ENCODE results near the gene MZF1. TPM values are rescaled to one million over a fixed set of nuclear protein-coding genes. Genes with fewer than 3 reads are reported as not detected.

Gene MZF1
- polyA plus RNA-seq, 3 donors: 1.6 to 55.6 (median 1.7) TPM

DNA sequence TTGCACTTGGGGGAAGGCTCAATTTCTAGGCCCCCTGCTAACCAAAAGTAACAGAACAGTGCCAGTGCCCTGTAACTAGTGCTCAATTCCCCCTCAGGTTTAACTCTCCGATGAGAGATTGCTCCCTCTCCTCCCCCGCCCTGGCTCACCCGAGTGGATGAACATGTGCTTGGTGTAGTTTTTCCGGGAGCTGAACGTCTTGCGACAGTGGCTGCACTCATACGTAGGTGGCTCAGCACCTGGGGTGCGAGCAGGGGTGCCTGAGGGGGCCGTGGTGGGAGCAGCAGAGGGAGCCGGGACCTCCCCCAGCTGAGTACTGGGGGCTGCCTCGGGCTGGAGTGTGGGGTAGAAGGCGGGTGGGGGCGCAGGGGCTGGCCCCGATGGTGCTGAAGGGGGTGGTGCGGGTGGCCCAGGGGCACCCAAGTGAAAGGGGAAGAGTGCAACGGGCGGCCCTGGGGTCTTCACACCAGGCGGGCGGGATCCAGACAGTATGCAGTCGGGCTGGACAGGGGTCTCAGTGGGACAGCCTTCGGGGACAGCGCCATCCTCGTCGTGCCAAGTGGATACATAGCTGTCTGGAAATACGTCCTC lies 56.8 kb downstream of the MZF1 start:
- H3K27me3 ChIP-seq (ENCODE audit: control insufficient read depth in 2 of 2, insufficient read depth in 2 of 2, low read length in 2 of 2): no peaks in the 10 kb centered on the region
- H4K20me1 ChIP-seq (ENCODE audit: insufficient read depth, low read length): peaks cover 40% of the 10 kb centered on the region
- no peak overlapping the region for H3K27ac ChIP-seq (ENCODE audit: low read depth in 1 of 2, low read length in 2 of 2)
- peaks cover 44% of the 10 kb centered on the region for H3K79me2 ChIP-seq (ENCODE audit: insufficient read depth, low read length)
- H3K4me3 ChIP-seq (replicated peaks in 1 of 3; ENCODE audit: low read depth in 2 of 3, low read length in 3 of 3): no peak overlapping the region
- Mint-ChIP-seq H3K4me1 (peaks cover 41% of the 10 kb centered on the region), H3K4me3 (no peak overlapping the region), H3K27ac (no peak overlapping the region), H3K27me3 (ENCODE audit: low read depth in 3 of 3) (peaks cover 0 to 3% (median 0%) of the 10 kb centered on the region in 3 donors), H3K36me3 (peaks cover 19 to 26% of the 10 kb centered on the region in 2 donors), H3K9me3 (peaks cover 0 to 3% (median 0%) of the 10 kb centered on the region in 7 donors)
- WGBS (ENCODE audit: insufficient coverage): 98% methylated on average over 23 of the region's 25 CpGs
- peaks cover 17 to 20% of the 10 kb centered on the region in 2 donors for H3K36me3 ChIP-seq (replicated peaks in 1 of 2; ENCODE audit: control insufficient read depth in 1 of 2, insufficient read depth in 2 of 2, low read length in 2 of 2)
- peaks cover 35 to 42% of the 10 kb centered on the region in 2 donors for H3K4me1 ChIP-seq (ENCODE audit: control insufficient read depth in 1 of 2, insufficient read depth in 2 of 2, low read length in 2 of 2)
- H3K9me3 ChIP-seq (replicated peaks in 1 of 2; ENCODE audit: control insufficient read depth in 1 of 2, insufficient read depth in 1 of 2, low read length in 2 of 2): no peaks in the 10 kb centered on the region
- TF ChIP-seq, protein P1, sequence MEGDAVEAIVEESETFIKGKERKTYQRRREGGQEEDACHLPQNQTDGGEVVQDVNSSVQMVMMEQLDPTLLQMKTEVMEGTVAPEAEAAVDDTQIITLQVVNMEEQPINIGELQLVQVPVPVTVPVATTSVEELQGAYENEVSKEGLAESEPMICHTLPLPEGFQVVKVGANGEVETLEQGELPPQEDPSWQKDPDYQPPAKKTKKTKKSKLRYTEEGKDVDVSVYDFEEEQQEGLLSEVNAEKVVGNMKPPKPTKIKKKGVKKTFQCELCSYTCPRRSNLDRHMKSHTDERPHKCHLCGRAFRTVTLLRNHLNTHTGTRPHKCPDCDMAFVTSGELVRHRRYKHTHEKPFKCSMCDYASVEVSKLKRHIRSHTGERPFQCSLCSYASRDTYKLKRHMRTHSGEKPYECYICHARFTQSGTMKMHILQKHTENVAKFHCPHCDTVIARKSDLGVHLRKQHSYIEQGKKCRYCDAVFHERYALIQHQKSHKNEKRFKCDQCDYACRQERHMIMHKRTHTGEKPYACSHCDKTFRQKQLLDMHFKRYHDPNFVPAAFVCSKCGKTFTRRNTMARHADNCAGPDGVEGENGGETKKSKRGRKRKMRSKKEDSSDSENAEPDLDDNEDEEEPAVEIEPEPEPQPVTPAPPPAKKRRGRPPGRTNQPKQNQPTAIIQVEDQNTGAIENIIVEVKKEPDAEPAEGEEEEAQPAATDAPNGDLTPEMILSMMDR (IDR thresholded peaks at IDR 0.05): no peak
- H2AFZ ChIP-seq (ENCODE audit: insufficient read depth, low read depth, low read length, poor library complexity, severe bottlenecking): no peak overlapping the region
- DNase-seq: no peak
- intact Hi-C loops (cut with micrococcal nuclease): no loop called here
- H3K4me2 ChIP-seq (replicated peaks; ENCODE audit: extremely low read depth, low read length, poor library complexity, severe bottlenecking): no peak overlapping the region
- no peak overlapping the region for H3K9ac ChIP-seq (ENCODE audit: insufficient read depth, low read length, poor library complexity, severe bottlenecking)

DNA sequence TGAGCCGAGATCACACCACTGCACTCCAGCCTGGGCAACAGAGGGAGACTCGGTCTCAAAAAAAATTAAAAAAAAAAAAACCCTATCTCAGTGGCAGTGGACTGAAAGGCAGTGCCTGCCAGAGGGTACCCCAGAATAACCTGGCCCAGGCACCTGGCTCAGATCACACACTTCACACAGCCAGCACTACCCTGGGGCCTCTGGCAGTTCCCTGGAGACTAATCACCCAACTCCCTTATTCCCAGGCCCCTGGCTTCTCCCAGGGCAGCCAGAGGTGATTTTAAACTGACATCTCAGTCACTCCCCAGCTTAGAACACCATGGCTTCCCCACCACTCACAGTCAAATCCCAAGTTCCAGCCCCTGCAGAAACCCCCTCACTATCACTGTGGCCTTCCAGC lies 57.9 kb downstream of the MZF1 start:
- TF ChIP-seq, protein P1 (IDR thresholded peaks at IDR 0.05): no peak
- H3K4me1 Mint-ChIP-seq: peaks cover 37% of the 10 kb centered on the region
- H3K9me3 ChIP-seq (replicated peaks in 1 of 2; ENCODE audit: control insufficient read depth in 1 of 2, insufficient read depth in 1 of 2, low read length in 2 of 2): no peaks in the 10 kb centered on the region
- no peak overlapping the region for H3K27ac ChIP-seq (ENCODE audit: low read depth in 1 of 2, low read length in 2 of 2)
- peaks cover 44% of the 10 kb centered on the region for H3K79me2 ChIP-seq (ENCODE audit: insufficient read depth, low read length)
- peak overlapping the region in 3 of 7 donors; percentile 1 to 62 (median 4) for H3K27ac Mint-ChIP-seq
- peaks cover 28 to 38% of the 10 kb centered on the region in 2 donors for H3K4me1 ChIP-seq (ENCODE audit: control insufficient read depth in 1 of 2, insufficient read depth in 2 of 2, low read length in 2 of 2)
- no peak overlapping the region for H2AFZ ChIP-seq (ENCODE audit: insufficient read depth, low read depth, low read length, poor library complexity, severe bottlenecking)
- H4K20me1 ChIP-seq (ENCODE audit: insufficient read depth, low read length): peaks cover 40% of the 10 kb centered on the region
- no peak overlapping the region for H3K4me2 ChIP-seq (replicated peaks; ENCODE audit: extremely low read depth, low read length, poor library complexity, severe bottlenecking)
- H3K9ac ChIP-seq (ENCODE audit: insufficient read depth, low read length, poor library complexity, severe bottlenecking): no peak overlapping the region
- H3K4me3 ChIP-seq (replicated peaks in 1 of 3; ENCODE audit: low read depth in 2 of 3, low read length in 3 of 3): no peak overlapping the region
- peaks cover 19 to 30% of the 10 kb centered on the region in 2 donors for H3K36me3 Mint-ChIP-seq
- peaks cover 0 to 2% (median 0%) of the 10 kb centered on the region in 3 donors for H3K27me3 Mint-ChIP-seq (ENCODE audit: low read depth in 3 of 3)
- H3K27me3 ChIP-seq (ENCODE audit: control insufficient read depth in 2 of 2, insufficient read depth in 2 of 2, low read length in 2 of 2): no peaks in the 10 kb centered on the region
- peaks cover 17 to 20% of the 10 kb centered on the region in 2 donors for H3K36me3 ChIP-seq (replicated peaks in 1 of 2; ENCODE audit: control insufficient read depth in 1 of 2, insufficient read depth in 2 of 2, low read length in 2 of 2)
- intact Hi-C loops (cut with micrococcal nuclease): no loop called here
- DNase-seq: no peak
- 83% methylated on average over 1 of the region's 2 CpGs for WGBS (ENCODE audit: insufficient coverage)
- H3K9me3 Mint-ChIP-seq: no peaks in the 10 kb centered on the region
- no peak overlapping the region for H3K4me3 Mint-ChIP-seq
